SH-SY5Y (cell line): ENCODE data around the gene PIK3R1.

Experiments
- GATA2 ChIP-seq: IDR thresholded peaks from 2 replicates; pipeline ENCODE4 v1.6.1; 2011; ENCODE audit warnings: mild to moderate bottlenecking, low read depth, low read length
- GATA3 ChIP-seq: IDR thresholded peaks from 2 replicates; pipeline ENCODE4 v1.6.1; 2011; ENCODE audit warnings: low read depth, mild to moderate bottlenecking, low read length, moderate library complexity

DNA sequence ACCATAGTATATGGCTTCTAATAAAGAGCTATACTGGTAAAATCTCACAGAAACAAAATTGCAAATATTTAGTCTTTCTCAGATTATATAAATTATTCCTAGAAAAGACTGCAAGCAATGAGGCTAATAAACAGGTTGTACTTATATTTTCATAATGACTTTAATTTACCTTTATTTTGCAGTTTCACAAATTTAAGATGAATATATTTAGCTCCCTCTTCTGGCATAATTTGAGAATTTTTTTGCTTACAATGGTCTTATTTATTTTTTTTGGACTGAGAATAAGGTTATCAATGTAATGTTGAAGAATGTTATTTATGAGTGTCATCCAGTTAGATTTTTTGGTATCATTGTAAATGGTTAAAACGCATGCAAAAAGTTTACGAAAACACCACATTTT is 56.7 kb downstream of the PIK3R1 start:
- TF ChIP-seq GATA2 (no peak), GATA3 (no peak)
